ENCODE data around the gene FCER2. TPM values are rescaled to one million over a fixed set of nuclear protein-coding genes. Genes with fewer than 3 reads are reported as not detected.

The FCER2 gene
- total RNA-seq, 1 experiment from 2014 or later: not detected

DNA sequence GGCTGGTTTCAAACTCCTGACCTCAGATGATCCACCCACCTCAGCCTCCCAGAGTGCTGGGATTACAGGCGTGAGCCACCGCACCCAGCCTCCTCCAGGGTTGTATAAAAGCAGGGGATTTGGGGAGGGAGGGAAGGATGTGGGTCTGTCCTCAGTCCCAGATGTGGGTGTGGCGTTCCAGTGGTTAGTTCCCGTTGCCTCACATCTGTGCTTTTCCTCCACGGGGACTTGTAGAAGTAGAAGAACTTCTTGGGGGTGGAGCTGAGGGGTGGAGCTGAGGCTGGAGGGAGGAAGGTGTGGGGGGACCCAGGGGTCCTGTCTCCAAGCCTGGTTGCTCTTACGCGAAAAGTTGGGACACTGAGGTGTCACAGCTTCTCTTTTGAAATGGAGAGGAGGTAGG is 25.6 kb downstream of the FCER2 start:
- Histone ChIP-seq H3K36me3 (no peaks in the 10 kb centered on the region), H3K4me3 (no peak overlapping the region), H3K9me3 (peaks cover 14% of the 10 kb centered on the region), H3K27me3 (peaks cover 71% of the 10 kb centered on the region)
- DNase-seq: no peak

DNA sequence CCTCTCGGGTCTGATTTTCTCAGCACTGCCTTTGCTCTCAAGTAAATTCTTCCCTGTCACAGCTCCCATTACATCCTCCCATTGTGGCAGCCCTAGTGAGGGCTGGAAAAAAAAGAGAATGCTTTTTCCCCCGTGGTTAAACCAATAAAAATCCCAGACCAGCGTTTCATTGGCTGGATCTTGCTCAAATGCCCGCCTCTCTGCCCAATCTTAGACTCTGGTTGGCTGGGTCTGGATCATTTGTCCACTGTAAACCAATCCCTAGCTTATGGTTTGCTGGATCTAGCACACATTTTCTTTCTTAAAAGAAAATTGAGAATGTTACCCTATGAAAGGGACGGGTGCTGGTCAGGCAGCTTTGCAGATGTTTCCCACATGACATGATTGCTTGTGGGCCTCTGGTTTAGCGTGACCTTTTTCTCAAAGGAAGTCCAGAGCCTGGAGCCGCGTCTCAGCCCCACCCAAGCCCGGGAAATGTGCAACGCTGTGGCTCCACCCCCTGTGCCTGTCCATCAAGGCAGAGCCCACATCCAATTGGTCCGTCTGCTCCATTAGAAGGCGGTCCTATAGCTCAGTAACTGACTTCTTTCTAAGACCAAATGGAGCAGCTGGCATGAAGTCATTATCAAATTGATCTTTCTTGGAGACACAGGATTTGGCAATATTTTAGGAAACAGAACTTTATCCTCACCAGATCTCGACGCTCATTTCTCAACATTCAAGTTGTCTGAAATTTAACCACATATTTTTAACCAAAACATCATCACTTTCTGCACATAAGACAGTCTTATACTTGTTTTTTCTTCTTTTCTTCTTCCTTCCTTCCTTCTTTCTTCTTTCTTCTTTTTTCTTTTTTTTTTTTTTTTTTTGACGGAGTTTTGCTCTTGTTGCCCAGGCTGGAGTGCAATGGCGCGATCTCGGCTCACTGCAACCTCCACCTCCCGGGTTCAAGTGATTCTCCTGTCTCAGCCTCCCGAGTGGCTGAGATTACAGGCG is 27.6 kb downstream of the FCER2 start:
- no peaks in the 10 kb centered on the region for H3K36me3 ChIP-seq
- H3K27me3 ChIP-seq: peaks cover 78% of the 10 kb centered on the region
- DNase-seq: peak; percentile 72
- H3K4me3 ChIP-seq: no peak overlapping the region
- peaks cover 14% of the 10 kb centered on the region for H3K9me3 ChIP-seq

DNA sequence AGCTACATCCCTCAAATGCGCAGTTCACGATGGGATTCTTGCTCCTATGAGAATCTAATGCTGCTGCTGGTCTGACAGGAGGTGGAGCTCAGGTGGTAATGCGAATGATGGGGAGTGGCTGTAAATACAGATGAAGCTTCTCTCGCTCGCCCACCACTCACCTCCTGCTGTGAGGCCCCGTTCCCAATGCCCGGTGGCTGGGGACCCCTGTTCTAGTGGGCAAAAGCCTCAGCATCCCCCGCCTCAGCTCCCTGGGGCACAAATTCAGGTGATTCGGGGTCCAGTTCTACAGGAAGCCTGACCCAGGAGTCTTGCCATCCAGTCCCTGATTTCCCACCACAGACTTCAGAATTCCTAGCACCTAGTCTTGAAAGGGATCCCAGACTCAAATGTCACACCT is 29.4 kb downstream of the FCER2 start:
- H3K9me3 ChIP-seq: peaks cover 14% of the 10 kb centered on the region
- peaks cover 80% of the 10 kb centered on the region for H3K27me3 ChIP-seq
- no peak overlapping the region for H3K4me3 ChIP-seq
- DNase-seq: no peak
- no peaks in the 10 kb centered on the region for H3K36me3 ChIP-seq

GRCh38 chr19:7670790-7671189 is 31.1 kb downstream of the FCER2 start:
- H3K36me3 ChIP-seq: no peaks in the 10 kb centered on the region
- no peak overlapping the region for H3K4me3 ChIP-seq
- no peak for DNase-seq
- peaks cover 14% of the 10 kb centered on the region for H3K9me3 ChIP-seq
- peaks cover 62% of the 10 kb centered on the region for H3K27me3 ChIP-seq

DNA sequence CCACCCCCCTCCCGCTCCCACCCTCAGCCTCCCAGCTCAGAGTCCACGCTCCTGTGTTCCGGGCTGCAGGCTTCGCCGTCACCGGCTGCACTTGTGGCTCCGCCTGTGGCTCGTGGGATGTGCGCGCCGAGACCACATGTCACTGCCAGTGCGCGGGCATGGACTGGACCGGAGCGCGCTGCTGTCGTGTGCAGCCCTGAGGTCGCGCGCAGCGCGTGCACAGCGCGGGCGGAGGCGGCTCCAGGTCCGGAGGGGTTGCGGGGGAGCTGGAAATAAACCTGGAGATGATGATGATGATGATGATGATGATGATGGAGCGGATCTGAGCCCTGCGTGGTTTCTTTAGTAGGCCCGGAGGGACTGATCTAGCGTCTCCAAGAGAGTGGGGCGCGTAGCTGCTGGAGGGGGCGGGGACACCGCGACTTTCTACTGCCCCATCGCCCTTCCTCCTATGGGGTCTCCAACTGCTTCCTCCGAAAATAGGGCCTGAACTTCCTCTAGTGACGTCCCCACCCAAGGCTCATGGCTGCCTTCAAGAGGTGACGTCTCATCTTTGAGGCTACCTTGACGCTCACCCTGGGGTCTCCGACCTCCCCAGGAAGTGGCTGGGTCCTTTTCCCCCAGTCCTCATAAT is 31.7 kb downstream of the FCER2 start:
- no peaks in the 10 kb centered on the region for H3K36me3 ChIP-seq
- H3K9me3 ChIP-seq: peaks cover 13% of the 10 kb centered on the region
- DNase-seq: peak; percentile 31
- 0 out of 2 replicates have a peak overlapping the region, but pooled peaks have one; percentile 15 for H3K4me3 ChIP-seq
- H3K27me3 ChIP-seq: peaks cover 60% of the 10 kb centered on the region

GRCh38 chr19:7669641-7670040 is 32.3 kb downstream of the FCER2 start:
- peaks cover 13% of the 10 kb centered on the region for H3K9me3 ChIP-seq
- H3K27me3 ChIP-seq: peaks cover 58% of the 10 kb centered on the region
- no peak for DNase-seq
- no peaks in the 10 kb centered on the region for H3K36me3 ChIP-seq
- no peak overlapping the region for H3K4me3 ChIP-seq

DNA sequence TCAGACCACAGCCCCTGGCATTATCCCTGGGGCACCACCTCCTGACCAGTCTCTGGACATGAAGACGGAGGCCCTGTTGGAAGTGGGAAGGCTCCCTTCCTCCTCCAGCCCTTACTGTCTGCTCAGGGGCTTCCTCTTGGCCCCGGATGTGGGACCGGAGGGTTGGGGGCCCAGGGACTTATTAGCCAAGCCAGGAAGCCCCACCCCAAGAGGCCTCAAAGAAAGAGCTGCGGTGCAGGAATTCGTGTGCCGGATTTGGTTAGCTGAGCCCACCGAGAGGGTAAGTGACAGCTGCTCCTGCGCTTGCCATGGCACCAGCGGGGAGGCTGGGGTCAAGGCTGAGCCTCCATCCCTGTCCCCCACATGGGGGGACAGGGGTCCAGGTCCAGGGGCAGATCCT is 33.1 kb downstream of the FCER2 start, which contains the start of gene RETN:
Gene RETN (plus strand): TSS at position 208 of the 400 bp plus-strand sequence. CDS start 278 bp downstream, outside the sequence.
- no peaks in the 10 kb centered on the region for H3K36me3 ChIP-seq
- H3K4me3 ChIP-seq: no peak within 1 kb of the TSS
- H3K27me3 ChIP-seq: peaks cover 61% of the 10 kb centered on the region
- DNase-seq: no peak
- H3K9me3 ChIP-seq: peaks cover 7% of the 10 kb centered on the region

DNA sequence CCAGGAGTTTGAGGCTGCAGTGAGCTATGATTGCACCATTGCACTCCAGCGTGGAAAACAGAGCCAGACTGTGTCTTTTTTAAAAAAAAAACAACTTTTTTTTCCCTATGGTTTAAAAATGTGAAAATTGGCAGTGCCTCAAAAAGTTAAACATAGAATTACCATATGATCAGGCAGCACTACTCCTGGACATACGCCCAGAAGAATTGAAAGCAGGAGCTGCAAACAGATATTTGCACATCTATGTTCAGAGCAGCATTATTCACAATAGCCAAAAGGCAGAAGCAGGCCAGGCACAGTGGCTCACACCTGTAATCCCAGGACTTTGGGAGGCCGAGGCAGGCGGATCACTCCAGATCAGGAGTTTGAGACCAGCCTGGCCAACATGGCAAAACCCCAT is 36.9 kb downstream of the FCER2 start:
- peaks cover 59% of the 10 kb centered on the region for H3K27me3 ChIP-seq
- H3K9me3 ChIP-seq: no peaks in the 10 kb centered on the region
- no peak for DNase-seq
- H3K4me3 ChIP-seq: no peak overlapping the region
- no peaks in the 10 kb centered on the region for H3K36me3 ChIP-seq

DNA sequence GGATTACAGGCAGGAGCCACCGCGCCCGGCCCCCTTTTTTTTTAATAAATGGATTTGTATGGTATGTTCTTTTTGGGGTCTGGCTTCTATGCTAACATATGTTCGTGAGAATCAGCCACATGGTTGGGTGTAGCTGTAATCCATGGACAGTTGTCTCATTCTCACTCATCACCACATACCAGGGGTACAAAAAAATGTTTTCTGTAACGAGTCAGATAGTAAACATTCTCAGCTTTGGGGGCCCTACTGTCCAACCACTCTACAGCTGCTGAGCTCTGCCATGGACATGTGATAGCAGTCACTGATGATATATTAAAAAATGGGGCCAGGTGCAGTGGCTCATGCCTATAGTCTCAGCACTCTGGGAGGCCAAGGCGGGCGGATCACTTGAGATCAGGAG is 38.2 kb downstream of the FCER2 start:
- Histone ChIP-seq H3K27me3 (peaks cover 54% of the 10 kb centered on the region), H3K36me3 (no peaks in the 10 kb centered on the region), H3K9me3 (no peaks in the 10 kb centered on the region), H3K4me3 (no peak overlapping the region)
- DNase-seq: no peak

GRCh38 chr19:7662657-7663056 is 39.3 kb downstream of the FCER2 start:
- H3K27me3 ChIP-seq: peaks cover 56% of the 10 kb centered on the region
- H3K36me3 ChIP-seq: no peaks in the 10 kb centered on the region
- DNase-seq: peak; percentile 55
- H3K9me3 ChIP-seq: no peaks in the 10 kb centered on the region
- no peak overlapping the region for H3K4me3 ChIP-seq

- no peak for DNase-seq
- H3K27me3 ChIP-seq: peaks cover 56% of the 10 kb centered on the region
- H3K9me3 ChIP-seq: no peaks in the 10 kb centered on the region
- no peaks in the 10 kb centered on the region for H3K36me3 ChIP-seq
- no peak overlapping the region for H3K4me3 ChIP-seq
Observed at GRCh38 chr19:7661744-7662538, 40.0 kb downstream of the FCER2 start.

GRCh38 chr19:7658219-7658686 is 43.7 kb downstream of the FCER2 start:
- Histone ChIP-seq H3K36me3 (no peaks in the 10 kb centered on the region), H3K27me3 (peaks cover 50% of the 10 kb centered on the region), H3K9me3 (no peaks in the 10 kb centered on the region), H3K4me3 (no peak overlapping the region)
- DNase-seq: no peak

DNA sequence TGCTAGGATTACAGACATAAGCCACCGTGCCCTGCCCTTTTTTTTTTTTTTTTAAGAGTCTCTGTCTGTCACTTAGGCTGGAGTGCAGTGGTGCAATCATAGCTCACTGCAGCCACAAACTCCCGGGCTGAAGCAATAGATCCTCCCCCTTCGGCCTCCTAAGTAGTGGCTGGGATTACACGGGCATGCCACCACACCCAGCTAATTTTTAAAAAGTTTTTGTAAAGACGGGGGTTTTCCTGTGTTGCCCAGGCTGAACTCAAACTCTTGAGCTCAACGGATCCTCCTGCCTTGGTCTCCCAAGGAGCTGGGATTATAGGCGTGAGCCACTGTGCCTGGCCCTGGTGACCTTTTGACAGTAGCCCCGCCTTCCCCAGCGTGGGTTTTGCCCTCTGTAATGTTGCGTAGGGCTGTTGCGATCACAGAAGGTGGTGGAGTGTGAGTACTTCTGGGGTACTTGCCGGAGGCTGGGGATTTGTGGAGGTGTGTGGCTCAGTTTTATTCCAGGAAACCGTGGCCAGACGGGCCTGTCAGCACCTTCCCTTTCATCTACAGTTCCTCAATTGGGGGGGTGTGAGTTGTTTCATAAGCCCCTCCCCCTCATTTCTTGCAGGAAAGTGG is 44.7 kb downstream of the FCER2 start:
- DNase-seq: no peak
- Histone ChIP-seq H3K27me3 (peaks cover 40% of the 10 kb centered on the region), H3K36me3 (no peaks in the 10 kb centered on the region), H3K9me3 (no peaks in the 10 kb centered on the region), H3K4me3 (no peak overlapping the region)

DNA sequence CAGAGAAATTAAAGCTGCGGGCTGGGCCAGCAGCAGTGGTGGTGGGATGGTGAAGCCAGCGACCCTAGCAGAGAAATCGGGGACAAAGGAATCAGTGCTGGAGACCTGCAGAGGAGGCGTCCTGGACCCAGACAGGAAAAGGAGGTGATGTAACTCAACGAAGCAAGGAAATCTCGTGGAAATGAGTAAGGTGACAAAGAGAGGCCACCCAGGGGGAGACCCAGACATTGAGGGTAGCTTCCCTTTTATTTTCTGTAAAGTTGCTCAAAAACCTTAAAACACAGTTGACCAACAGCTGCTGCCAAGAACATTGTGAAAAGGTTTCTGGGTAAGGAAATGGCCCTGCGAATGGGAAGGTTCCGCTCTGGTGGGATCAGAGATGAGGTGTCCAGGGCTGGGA is 46.4 kb downstream of the FCER2 start:
- no peaks in the 10 kb centered on the region for H3K36me3 ChIP-seq
- H3K4me3 ChIP-seq: no peak overlapping the region
- H3K27me3 ChIP-seq: peaks cover 35% of the 10 kb centered on the region
- DNase-seq: no peak
- H3K9me3 ChIP-seq: no peaks in the 10 kb centered on the region

GRCh38 chr19:7654401-7654800 is 47.5 kb downstream of the FCER2 start:
- DNase-seq: no peak
- H3K9me3 ChIP-seq: no peaks in the 10 kb centered on the region
- no peaks in the 10 kb centered on the region for H3K36me3 ChIP-seq
- H3K4me3 ChIP-seq: no peak overlapping the region
- H3K27me3 ChIP-seq: peaks cover 33% of the 10 kb centered on the region

DNA sequence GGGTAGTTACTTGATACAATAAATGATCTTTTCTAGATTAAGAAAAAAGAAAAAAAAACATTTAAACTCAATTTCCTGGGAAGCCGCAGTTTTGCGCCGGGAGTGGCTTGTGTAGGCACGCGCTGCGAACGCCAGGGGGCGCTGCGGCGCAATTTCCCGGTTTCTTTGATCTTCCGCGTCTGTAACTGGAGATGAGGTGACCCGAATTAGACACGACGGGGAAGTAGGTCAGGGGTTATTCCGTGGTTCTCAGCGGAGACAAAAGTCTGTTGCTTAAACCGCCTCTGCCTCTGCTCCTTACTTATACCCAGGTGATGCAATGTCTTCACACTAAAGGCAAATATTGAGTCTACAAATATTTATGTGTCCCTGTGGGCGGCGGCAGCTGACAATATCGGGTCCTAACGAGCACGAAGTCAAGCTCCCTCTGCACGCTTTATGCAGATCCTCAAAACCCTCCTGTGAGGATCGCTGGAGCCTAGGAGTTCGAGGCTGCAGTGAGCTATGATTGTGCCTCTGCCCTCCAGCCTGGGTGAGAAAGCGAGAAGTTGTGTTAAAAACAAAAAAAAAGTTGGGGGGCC is 49.8 kb downstream of the FCER2 start:
- Histone ChIP-seq H3K4me3 (peak overlapping the region; percentile 21), H3K27me3 (peaks cover 21% of the 10 kb centered on the region)

More for the DNA sequence above, 49.8 kb downstream of the FCER2 start:
- Histone ChIP-seq H3K36me3 (no peaks in the 10 kb centered on the region), H3K9me3 (no peaks in the 10 kb centered on the region)
- DNase-seq: peak; percentile 74
